K562 (cell line): ENCODE data around the gene PSAP. TPM values are rescaled to one million over a fixed set of nuclear protein-coding genes. Genes with fewer than 3 reads are reported as not detected.
A peak's percentile ranks its signal among the peaks of the same experiment; 100 is the strongest.

Source experiments
- BRCA1 ChIP-seq, 2 experiments: fragments of 450-650 bp in 1 of 2; sonication (generic) in 1 of 2; formaldehyde crosslinking in 1 of 2; IDR thresholded peaks; 2 replicates each; pipeline versions ENCODE4 v1.5.0 to v1.6.1; 2017 to 2020; ENCODE audit warnings: mild to moderate bottlenecking in 1 of 2, missing genetic modification reagents in 1 of 2
- CEBPG ChIP-seq, 3 experiments: fragments of 200-800 bp in 1 of 3; sonication (Bioruptor generic) in 1 of 3; sonication (generic) in 1 of 3; formaldehyde crosslinking in 1 of 3; IDR thresholded peaks in 2 of 3; conservative IDR thresholded peaks in 1 of 3; 2 replicates each; pipeline versions ENCODE4 v1.6.1 to v1.8.0; 2016 to 2022; ENCODE audit warnings: missing compliant biosample characterization in 2 of 3, missing genetic modification characterization in 2 of 3, mild to moderate bottlenecking in 1 of 3, missing genetic modification reagents in 1 of 3
- CHD2 ChIP-seq: IDR thresholded peaks from 2 replicates; pipeline ENCODE4 v1.6.1; 2011; ENCODE audit warnings: low read depth, low read length
- CSDE1 ChIP-seq, 2 experiments: fragments of 450-650 bp; IDR thresholded peaks; 2 replicates each; pipeline ENCODE4 v1.6.1; 2016; ENCODE audit warnings: mild to moderate bottlenecking in 1 of 2
- FOXP1 ChIP-seq: sonication (generic); formaldehyde crosslinking; IDR thresholded peaks from 2 replicates; pipeline ENCODE4 v1.8.0; 2022; ENCODE audit warnings: mild to moderate bottlenecking, missing genetic modification reagents
- HEY1 ChIP-seq: fragments of 250-450 bp; sonication (Bioruptor Pico); IDR thresholded peaks from 2 replicates; pipeline ENCODE4 v1.5.0; 2020; ENCODE audit warnings: mild to moderate bottlenecking, moderate library complexity, borderline replicate concordance
- LCOR ChIP-seq: sonication (generic); formaldehyde crosslinking; IDR thresholded peaks from 2 replicates; pipeline ENCODE4 v1.8.0; 2022; ENCODE audit warnings: mild to moderate bottlenecking, missing genetic modification reagents
- MTA1 ChIP-seq: fragments of 450-650 bp; IDR thresholded peaks from 2 replicates; pipeline ENCODE4 v1.6.1; 2017; ENCODE audit warnings: borderline replicate concordance
- NELFE ChIP-seq: IDR thresholded peaks from 2 replicates; pipeline ENCODE4 v1.6.1; 2011; ENCODE audit warnings: mild to moderate bottlenecking; ENCODE audit not compliant: insufficient read depth, insufficient read length
- PRPF4 ChIP-seq: fragments of 200-400 bp; formaldehyde crosslinking; IDR thresholded peaks from one replicate; pipeline ENCODE4 v1.6.1; 2017; ENCODE audit warnings: low read length, low read depth, mild to moderate bottlenecking; ENCODE audit not compliant: insufficient read depth, poor library complexity, severe bottlenecking
- SAFB2 ChIP-seq: fragments of 200-400 bp; formaldehyde crosslinking; IDR thresholded peaks from 2 replicates; pipeline ENCODE4 v1.6.1; 2018; ENCODE audit warnings: borderline replicate concordance, low read length, low read depth, moderate library complexity; ENCODE audit not compliant: severe bottlenecking
- SETDB1 ChIP-seq: IDR thresholded peaks from one replicate; pipeline ENCODE4 v1.6.1; 2012; ENCODE audit warnings: low read length, control low read depth, inconsistent platforms
- SMAD3 ChIP-seq: fragments of 450-650 bp; formaldehyde crosslinking; conservative IDR thresholded peaks from 2 replicates; pipeline ENCODE4 v1.4.0; 2020; ENCODE audit warnings: mild to moderate bottlenecking
- SNIP1 ChIP-seq: fragments of 450-650 bp; IDR thresholded peaks from 2 replicates; pipeline ENCODE4 v1.7.1; 2017; ENCODE audit warnings: low read depth, mild to moderate bottlenecking
- SNRNP70 ChIP-seq: fragments of 200-400 bp; formaldehyde crosslinking; optimal IDR thresholded peaks from 2 replicates; pipeline ENCODE3; 2017; ENCODE audit warnings: low read depth, low read length
- SP1 ChIP-seq: sonication (generic); formaldehyde crosslinking; IDR thresholded peaks from 2 replicates; pipeline ENCODE4 v1.8.1; 2022; ENCODE audit warnings: mild to moderate bottlenecking, missing genetic modification reagents
- SREBF1 ChIP-seq: fragments of 150-350 bp; IDR thresholded peaks from 2 replicates; pipeline ENCODE4 v1.6.1; 2014; ENCODE audit warnings: antibody characterized with exemption, low read depth, low read length, borderline replicate concordance
- TAF7 ChIP-seq: fragments of 450-650 bp; IDR thresholded peaks from 2 replicates; pipeline ENCODE4 v1.6.1; 2016; ENCODE audit warnings: missing genetic modification characterization, missing compliant biosample characterization
- ZFPM2 ChIP-seq: fragments of 250-450 bp; sonication (Bioruptor Pico); IDR thresholded peaks from 2 replicates; pipeline ENCODE4 v1.5.1; 2022; ENCODE audit warnings: mild to moderate bottlenecking
- ZNF197 ChIP-seq: fragments of 200-800 bp; sonication (Bioruptor generic); IDR thresholded peaks from 2 replicates; pipeline ENCODE4 v1.6.1; 2016; ENCODE audit warnings: low read depth, missing genetic modification characterization, missing compliant biosample characterization
- ZNF431 ChIP-seq: sonication (generic); formaldehyde crosslinking; IDR thresholded peaks from 2 replicates; pipeline ENCODE4 v1.8.0; 2022; ENCODE audit warnings: mild to moderate bottlenecking, missing genetic modification reagents
- ZSCAN32 ChIP-seq: fragments of 450-650 bp; formaldehyde crosslinking; IDR thresholded peaks from 2 replicates; pipeline ENCODE4 v1.4.0; 2020; ENCODE audit warnings: mild to moderate bottlenecking, moderate library complexity
- polyA plus RNA-seq, 8 experiments: library from polyadenylated mRNA; depleted of rRNA in 4 of 8; stranded (reverse) in 5 of 8; unstranded in 3 of 8; fragments of >200 nt; fragmentation: Nextera tagmentation in 2 of 8; fragmentation: Illumina TruSeq in 1 of 8; extraction: Ambion mirVana in 2 of 8; extraction: Trizol in 1 of 8; gene quantifications; 2 replicates each; pipeline versions ENCODE4 v1.2.1 to v1.2.3, GENCODE V29; 2011 to 2014; ENCODE audit warnings: inconsistent platforms in 1 of 8, missing spikeins in 1 of 8
- total RNA-seq, 7 experiments: library from RNA; depleted of rRNA in 6 of 7; stranded (reverse); fragments of >200 nt in 6 of 7; fragmentation: Illumina TruSeq in 2 of 7; extraction: Trizol in 2 of 7; gene quantifications; 2 replicates each; pipeline versions ENCODE4 v1.2.1 to v1.2.3, GENCODE V29; 2011 to 2021; ENCODE audit warnings: low replicate concordance in 1 of 7
- TF ChIP-seq, protein P1 (sequence below): fragments of 450-650 bp; formaldehyde crosslinking; IDR thresholded peaks from 2 replicates; pipeline ENCODE4 v1.4.0; 2020; ENCODE audit warnings: mild to moderate bottlenecking, moderate library complexity
- TF ChIP-seq, protein P2 (sequence below): fragments of 250-450 bp; sonication (Bioruptor Pico); IDR thresholded peaks from 2 replicates; pipeline ENCODE4 v1.5.0; 2020; ENCODE audit warnings: mild to moderate bottlenecking, borderline replicate concordance
- TF ChIP-seq, protein P3 (sequence below): sonication (generic); formaldehyde crosslinking; IDR thresholded peaks from 2 replicates; pipeline ENCODE4 v1.8.1; 2023; ENCODE audit warnings: mild to moderate bottlenecking, missing genetic modification reagents

Gene PSAP
- total and polyA plus RNA-seq, 9 of the 15 experiments (the other 6 are each of a cell fraction or from before 2014, with no cell fraction given), result 245 to 700 (median 429) TPM

DNA sequence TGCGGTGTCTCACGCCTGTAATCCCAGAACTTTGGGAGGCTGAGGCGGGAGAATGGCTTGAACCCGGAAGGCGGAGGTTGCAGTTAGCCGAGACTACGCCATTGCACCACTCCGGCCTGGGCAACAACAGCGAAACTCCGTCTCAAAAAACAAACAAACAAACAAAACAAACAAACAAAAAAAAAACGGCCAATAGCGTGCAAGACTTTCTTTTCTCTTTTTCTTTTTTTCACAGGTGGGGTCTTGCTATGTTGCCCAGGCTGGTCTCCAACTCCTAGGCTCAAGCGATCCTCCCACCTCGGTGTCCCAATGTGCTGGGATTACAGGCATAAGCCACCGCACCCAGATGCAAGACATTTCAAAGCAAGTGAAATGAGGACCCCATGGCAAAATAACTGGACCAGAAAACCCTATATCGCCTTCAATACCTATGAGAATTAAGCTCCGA lies 1.6 kb downstream of the PSAP start (continued):
- TF ChIP-seq SREBF1 (no peak), LCOR (CRISPR knock-in tag) (no peak), FOXP1 (CRISPR knock-in tag) (no peak), CSDE1 (IDR thresholded peaks at IDR 0.05) (no peak), SMAD3 (CRISPR knock-in tag) (no peak), SETDB1 (no peak), ZSCAN32 (no peak), HEY1 (no peak), ZNF431 (CRISPR knock-in tag) (no peak), ZFPM2 (no peak), SP1 (CRISPR knock-in tag) (no peak), SNIP1 (no peak), CHD2 (no peak), BRCA1 (IDR thresholded peaks at IDR 0.05) (no peak), BRCA1 (CRISPR knock-in tag; IDR thresholded peaks at IDR 0.05) (no peak), NELFE (no peak), SNRNP70 (no peak), TAF7 (tag) (no peak), ZNF197 (CRISPR knock-in tag) (no peak), SAFB2 (no peak), PRPF4 (no peak), MTA1 (peak; percentile 37; the same call in 1 of the 2 replicates), CEBPG (CRISPR knock-in tag; IDR thresholded peaks at IDR 0.05) (peak; percentile 40; the same call in 1 of the 2 replicates), CEBPG (tag; conservative IDR thresholded peaks at IDR 0.05 in 1 of 2, IDR thresholded peaks at IDR 0.05 in 1 of 2) (no peak; a peak in 1 of 4 replicates)
- TF ChIP-seq, protein P1, sequence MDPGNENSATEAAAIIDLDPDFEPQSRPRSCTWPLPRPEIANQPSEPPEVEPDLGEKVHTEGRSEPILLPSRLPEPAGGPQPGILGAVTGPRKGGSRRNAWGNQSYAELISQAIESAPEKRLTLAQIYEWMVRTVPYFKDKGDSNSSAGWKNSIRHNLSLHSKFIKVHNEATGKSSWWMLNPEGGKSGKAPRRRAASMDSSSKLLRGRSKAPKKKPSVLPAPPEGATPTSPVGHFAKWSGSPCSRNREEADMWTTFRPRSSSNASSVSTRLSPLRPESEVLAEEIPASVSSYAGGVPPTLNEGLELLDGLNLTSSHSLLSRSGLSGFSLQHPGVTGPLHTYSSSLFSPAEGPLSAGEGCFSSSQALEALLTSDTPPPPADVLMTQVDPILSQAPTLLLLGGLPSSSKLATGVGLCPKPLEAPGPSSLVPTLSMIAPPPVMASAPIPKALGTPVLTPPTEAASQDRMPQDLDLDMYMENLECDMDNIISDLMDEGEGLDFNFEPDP (CRISPR knock-in tag), result no peak
- TF ChIP-seq, protein P2, sequence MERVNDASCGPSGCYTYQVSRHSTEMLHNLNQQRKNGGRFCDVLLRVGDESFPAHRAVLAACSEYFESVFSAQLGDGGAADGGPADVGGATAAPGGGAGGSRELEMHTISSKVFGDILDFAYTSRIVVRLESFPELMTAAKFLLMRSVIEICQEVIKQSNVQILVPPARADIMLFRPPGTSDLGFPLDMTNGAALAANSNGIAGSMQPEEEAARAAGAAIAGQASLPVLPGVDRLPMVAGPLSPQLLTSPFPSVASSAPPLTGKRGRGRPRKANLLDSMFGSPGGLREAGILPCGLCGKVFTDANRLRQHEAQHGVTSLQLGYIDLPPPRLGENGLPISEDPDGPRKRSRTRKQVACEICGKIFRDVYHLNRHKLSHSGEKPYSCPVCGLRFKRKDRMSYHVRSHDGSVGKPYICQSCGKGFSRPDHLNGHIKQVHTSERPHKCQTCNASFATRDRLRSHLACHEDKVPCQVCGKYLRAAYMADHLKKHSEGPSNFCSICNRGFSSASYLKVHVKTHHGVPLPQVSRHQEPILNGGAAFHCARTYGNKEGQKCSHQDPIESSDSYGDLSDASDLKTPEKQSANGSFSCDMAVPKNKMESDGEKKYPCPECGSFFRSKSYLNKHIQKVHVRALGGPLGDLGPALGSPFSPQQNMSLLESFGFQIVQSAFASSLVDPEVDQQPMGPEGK, result no peak
- TF ChIP-seq, protein P3, sequence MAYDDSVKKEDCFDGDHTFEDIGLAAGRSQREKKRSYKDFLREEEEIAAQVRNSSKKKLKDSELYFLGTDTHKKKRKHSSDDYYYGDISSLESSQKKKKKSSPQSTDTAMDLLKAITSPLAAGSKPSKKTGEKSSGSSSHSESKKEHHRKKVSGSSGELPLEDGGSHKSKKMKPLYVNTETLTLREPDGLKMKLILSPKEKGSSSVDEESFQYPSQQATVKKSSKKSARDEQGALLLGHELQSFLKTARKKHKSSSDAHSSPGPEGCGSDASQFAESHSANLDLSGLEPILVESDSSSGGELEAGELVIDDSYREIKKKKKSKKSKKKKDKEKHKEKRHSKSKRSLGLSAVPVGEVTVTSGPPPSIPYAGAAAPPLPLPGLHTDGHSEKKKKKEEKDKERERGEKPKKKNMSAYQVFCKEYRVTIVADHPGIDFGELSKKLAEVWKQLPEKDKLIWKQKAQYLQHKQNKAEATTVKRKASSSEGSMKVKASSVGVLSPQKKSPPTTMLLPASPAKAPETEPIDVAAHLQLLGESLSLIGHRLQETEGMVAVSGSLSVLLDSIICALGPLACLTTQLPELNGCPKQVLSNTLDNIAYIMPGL (CRISPR knock-in tag), result no peak
